ENCODE measurements around the gene HSD17B3.

HSD17B3 gene

GRCh38 chr9:96255698-96256097, 46.3 kb downstream of the HSD17B3 start:
- H3K4me1 ChIP-seq (ENCODE audit: control insufficient read depth in 1 of 2, insufficient read depth in 1 of 2, low read depth in 1 of 2, low read length in 1 of 2), result no peaks in the 10 kb centered on the region
- H3K9me3 ChIP-seq, result no peaks in the 10 kb centered on the region
- H3K36me3 ChIP-seq, result no peaks in the 10 kb centered on the region

GRCh38 chr9:96253059-96253696, 48.8 kb downstream of the HSD17B3 start:
- Histone ChIP-seq H3K36me3 (no peaks in the 10 kb centered on the region), H3K27ac (no peak overlapping the region), H3K9me3 (no peaks in the 10 kb centered on the region), H3K4me1 (ENCODE audit: control insufficient read depth in 1 of 2, insufficient read depth in 1 of 2, low read depth in 1 of 2, low read length in 1 of 2) (no peaks in the 10 kb centered on the region), H3K27me3 (peaks cover 19% of the 10 kb centered on the region), H3K4me3 (ENCODE audit: low read depth in 1 of 2, low read length in 1 of 2) (no peak overlapping the region)
- TF ChIP-seq CTCF (IDR thresholded peaks at IDR 0.05), result no peak

More at GRCh38 chr9:96255698-96256097, 46.3 kb downstream of the HSD17B3 start:
- no peak overlapping the region for H3K4me3 ChIP-seq (ENCODE audit: low read depth in 1 of 2, low read length in 1 of 2)
- H3K27me3 ChIP-seq, result peaks cover 19% of the 10 kb centered on the region
- no peak for TF ChIP-seq CTCF (IDR thresholded peaks at IDR 0.05)
- no peak overlapping the region for H3K27ac ChIP-seq

- Histone ChIP-seq H3K27ac (no peak overlapping the region), H3K4me1 (ENCODE audit: control insufficient read depth in 1 of 2, insufficient read depth in 1 of 2, low read depth in 1 of 2, low read length in 1 of 2) (no peaks in the 10 kb centered on the region), H3K9me3 (no peaks in the 10 kb centered on the region), H3K27me3 (peaks cover 19% of the 10 kb centered on the region), H3K36me3 (no peaks in the 10 kb centered on the region), H3K4me3 (ENCODE audit: low read depth in 1 of 2, low read length in 1 of 2) (no peak overlapping the region)
- no peak for TF ChIP-seq CTCF (IDR thresholded peaks at IDR 0.05)
Measured at GRCh38 chr9:96251451-96251850, 50.5 kb downstream of the HSD17B3 start.

GRCh38 chr9:96249746-96250145, 52.2 kb downstream of the HSD17B3 start:
- Histone ChIP-seq H3K9me3 (no peaks in the 10 kb centered on the region), H3K27ac (no peak overlapping the region), H3K36me3 (no peaks in the 10 kb centered on the region), H3K4me3 (ENCODE audit: low read depth in 1 of 2, low read length in 1 of 2) (no peak overlapping the region), H3K4me1 (ENCODE audit: control insufficient read depth in 1 of 2, insufficient read depth in 1 of 2, low read depth in 1 of 2, low read length in 1 of 2) (no peaks in the 10 kb centered on the region), H3K27me3 (peaks cover 18% of the 10 kb centered on the region)
- TF ChIP-seq CTCF (IDR thresholded peaks at IDR 0.05), result no peak

- Histone ChIP-seq H3K9me3 (no peaks in the 10 kb centered on the region), H3K36me3 (no peaks in the 10 kb centered on the region), H3K27me3 (no peaks in the 10 kb centered on the region), H3K27ac (no peak overlapping the region), H3K4me3 (ENCODE audit: low read depth in 1 of 2, low read length in 1 of 2) (no peak overlapping the region), H3K4me1 (ENCODE audit: control insufficient read depth in 1 of 2, insufficient read depth in 1 of 2, low read depth in 1 of 2, low read length in 1 of 2) (no peaks in the 10 kb centered on the region)
- TF ChIP-seq CTCF (IDR thresholded peaks at IDR 0.05), result no peak
Measured at GRCh38 chr9:96246267-96246671, 55.7 kb downstream of the HSD17B3 start.

Measured in neutrophil (primary cell).